HCT116 (cell line): ENCODE data around the gene GABBR2. TPM values are rescaled to one million over a fixed set of nuclear protein-coding genes. Genes with fewer than 3 reads are reported as not detected.

Experiments
- ATAC-seq: fragments of 200-7000 bp; cut with Tn5 transposase; 2 replicates; pipeline ENCODE4 v1.9.1; 2020; ENCODE audit warnings: mild to moderate bottlenecking, moderate library complexity
- BruUV-seq: library from RNA; stranded (reverse); fragments of 400-500 nt; replicated peaks from 2 replicates; lab custom pipeline; 2021; lab: Mats Ljungman, UMichigan
- CTCF ChIA-PET: fragments of 300-600 bp; sonication (Branson Sonifier 250); formaldehyde crosslinking; loops from one replicate; lab custom pipeline; 2021; ENCODE audit warnings: antibody characterized with exemption; lab: Charles Lee
- POLR2A ChIA-PET: fragments of 300-600, 350-600 bp; sonication (Branson Sonifier 250); formaldehyde crosslinking; loops from one replicate; lab custom pipeline; 2021; ENCODE audit warnings: antibody characterized with exemption; lab: Charles Lee
- RAD21 ChIA-PET, 2 experiments: fragments of 300-600 bp; sonication (Branson Sonifier 250); formaldehyde crosslinking; loops; one replicate each; lab custom pipeline; 2023; ENCODE audit warnings: low total read pairs in 2 of 2; ENCODE audit not compliant: uncharacterized antibody in 2 of 2, unreplicated experiment in 2 of 2, low non-redundant PET in 1 of 2; lab: Charles Lee
- DNase-seq: peaks from one replicate; pipeline ENCODE4 v3.0.0-alpha.2; 2010; ENCODE audit warnings: low read depth, low spot score
- H2AFZ ChIP-seq: fragments of 200-600 bp; shearing (Covaris generic), sonication (generic); 2 replicates; pipeline ENCODE4 v1.6.1; 2017; ENCODE audit warnings: low read depth, mixed run types, mixed read lengths, antibody characterized with exemption, low read length; ENCODE audit not compliant: poor library complexity, severe bottlenecking
- H3K27ac ChIP-seq: 2 replicates; pipeline ENCODE4 v1.5.1; 2012; ENCODE audit warnings: low read depth, low read length
- H3K27me3 ChIP-seq: fragments of 200-600 bp; sonication (generic); 2 replicates; pipeline ENCODE4 v1.6.1; 2016; ENCODE audit warnings: mixed run types, low read length, mixed read lengths; ENCODE audit not compliant: insufficient read depth
- H3K36me3 ChIP-seq, 2 experiments: fragments of 200-500 bp in 1 of 2; fragments of 200-600 bp in 1 of 2; sonication (Bioruptor generic) in 1 of 2; sonication (generic) in 1 of 2; 2 replicates each; pipeline versions ENCODE4 v1.5.1 to v1.6.1; 2014 to 2016; ENCODE audit warnings: low read length in 2 of 2, inconsistent platforms in 1 of 2, mixed read lengths in 1 of 2, mixed run types in 1 of 2; ENCODE audit not compliant: insufficient read depth in 2 of 2, control insufficient read depth in 1 of 2
- H3K4me1 ChIP-seq, 2 experiments: fragments of 200-600 bp in 1 of 2; sonication (generic) in 1 of 2; 2 replicates each; pipeline versions ENCODE4 v1.5.1 to v1.6.1; 2012 to 2017; ENCODE audit warnings: low read length in 2 of 2, inconsistent platforms in 1 of 2, mild to moderate bottlenecking in 1 of 2, mixed read lengths in 1 of 2, mixed run types in 1 of 2, moderate library complexity in 1 of 2; ENCODE audit not compliant: insufficient read depth in 2 of 2, control insufficient read depth in 1 of 2
- H3K4me2 ChIP-seq: fragments of 200-600 bp; sonication (generic); 2 replicates; pipeline ENCODE4 v1.6.1; 2017; ENCODE audit warnings: mixed run types, low read length, mixed read lengths
- H3K4me3 ChIP-seq, 2 experiments: fragments of 200-600 bp in 1 of 2; sonication (generic) in 1 of 2; replicated peaks in 1 of 2; 2 replicates each; pipeline ENCODE4 v1.5.1; 2011 to 2016; ENCODE audit warnings: low read length in 2 of 2, control low read depth in 1 of 2, low read depth in 1 of 2, mild to moderate bottlenecking in 1 of 2, mixed read lengths in 1 of 2, mixed run types in 1 of 2
- H3K79me2 ChIP-seq: fragments of 200-600 bp; sonication (generic); 2 replicates; pipeline ENCODE4 v1.6.1; 2017; ENCODE audit warnings: mild to moderate bottlenecking, mixed run types, low read length, moderate library complexity, mixed read lengths; ENCODE audit not compliant: insufficient read depth
- H3K9ac ChIP-seq: fragments of 200-600 bp; sonication (generic); 2 replicates; pipeline ENCODE4 v1.6.1; 2016; ENCODE audit warnings: low read length, mixed read lengths
- H3K9me2 ChIP-seq: fragments of 200-600 bp; sonication (generic), shearing (Covaris generic); 2 replicates; pipeline ENCODE4 v1.6.1; 2017; ENCODE audit warnings: mixed run types, mild to moderate bottlenecking, moderate library complexity; ENCODE audit not compliant: insufficient read depth
- H3K9me3 ChIP-seq, 2 experiments: fragments of 200-500 bp in 1 of 2; fragments of 200-600 bp in 1 of 2; sonication (Bioruptor generic) in 1 of 2; sonication (generic) in 1 of 2; 2 replicates each; pipeline ENCODE4 v1.6.1; 2014 to 2017; ENCODE audit warnings: low read length in 2 of 2, mixed read lengths in 2 of 2, inconsistent platforms in 1 of 2, low read depth in 1 of 2, mild to moderate bottlenecking in 1 of 2, mixed run types in 1 of 2, moderate library complexity in 1 of 2; ENCODE audit not compliant: control insufficient read depth in 1 of 2, insufficient read depth in 1 of 2
- H4K20me1 ChIP-seq: fragments of 200-600 bp; sonication (generic), shearing (Covaris generic); 2 replicates; pipeline ENCODE4 v1.6.1; 2017; ENCODE audit warnings: mixed run types, mild to moderate bottlenecking, moderate library complexity; ENCODE audit not compliant: insufficient read depth
- CBX3 ChIP-seq: IDR thresholded peaks from 2 replicates; pipeline ENCODE4 v1.6.1; 2012; ENCODE audit warnings: low read depth
- CEBPB ChIP-seq: IDR thresholded peaks from 2 replicates; pipeline ENCODE4 v1.6.1; 2012; ENCODE audit warnings: low read depth
- CTCF ChIP-seq, 3 experiments: fragments of 200-600 bp in 1 of 3; sonication (generic) in 1 of 3; IDR thresholded peaks in 2 of 3; conservative IDR thresholded peaks in 1 of 3; 2 replicates each; pipeline ENCODE4 v1.5.1; 2012 to 2017; ENCODE audit warnings: low read depth in 2 of 3, low read length in 2 of 3, antibody characterized with exemption in 1 of 3, borderline replicate concordance in 1 of 3, control low read depth in 1 of 3, mild to moderate bottlenecking in 1 of 3, mixed read lengths in 1 of 3, mixed run types in 1 of 3, moderate library complexity in 1 of 3; ENCODE audit not compliant: insufficient read depth in 1 of 3
- EGR1 ChIP-seq: IDR thresholded peaks from 2 replicates; pipeline ENCODE4 v1.6.1; 2012; ENCODE audit warnings: low read depth
- EZH2 ChIP-seq: fragments of 200-600 bp; sonication (generic); IDR thresholded peaks from 2 replicates; pipeline ENCODE4 v1.6.1; 2017; ENCODE audit warnings: antibody characterized with exemption, mixed run types
- EZH2phosphoT487 ChIP-seq: fragments of 200-600 bp; IDR thresholded peaks from 2 replicates; pipeline ENCODE4 v1.6.1; 2018; ENCODE audit warnings: antibody characterized with exemption, borderline replicate concordance
- JUND ChIP-seq: IDR thresholded peaks from 2 replicates; pipeline ENCODE4 v1.6.1; 2012
- MAX ChIP-seq: IDR thresholded peaks from 2 replicates; pipeline ENCODE4 v1.6.1; 2012
- POLR2A ChIP-seq: IDR thresholded peaks from 2 replicates; pipeline ENCODE4 v1.7.0; 2011; ENCODE audit warnings: borderline replicate concordance; ENCODE audit not compliant: insufficient read depth, insufficient read length; ENCODE audit errors: extremely low read depth
- POLR2AphosphoS5 ChIP-seq: IDR thresholded peaks from 2 replicates; pipeline ENCODE4 v1.6.1; 2011; ENCODE audit warnings: mild to moderate bottlenecking, low read depth, low read length, moderate library complexity
- REST ChIP-seq: IDR thresholded peaks from 2 replicates; pipeline ENCODE4 v1.6.1; 2012; ENCODE audit warnings: low read depth
- SIN3A ChIP-seq: IDR thresholded peaks from 2 replicates; pipeline ENCODE4 v1.6.1; 2012; ENCODE audit warnings: low read depth
- SP1 ChIP-seq: IDR thresholded peaks from 2 replicates; pipeline ENCODE4 v1.6.1; 2012; ENCODE audit warnings: low read depth
- TCF7L2 ChIP-seq: IDR thresholded peaks from 2 replicates; pipeline ENCODE4 v1.7.0; 2011; ENCODE audit warnings: borderline replicate concordance, inconsistent platforms; ENCODE audit not compliant: insufficient read depth, insufficient read length; ENCODE audit errors: extremely low read depth
- YY1 ChIP-seq: IDR thresholded peaks from 2 replicates; pipeline ENCODE4 v1.6.1; 2011; ENCODE audit warnings: low read length, low read depth, moderate library complexity, mild to moderate bottlenecking; ENCODE audit not compliant: insufficient replicate concordance; ENCODE audit errors: extremely low read depth
- ZBTB33 ChIP-seq: IDR thresholded peaks from 2 replicates; pipeline ENCODE4 v1.6.1; 2011; ENCODE audit warnings: mild to moderate bottlenecking, low read length, moderate library complexity; ENCODE audit not compliant: insufficient replicate concordance; ENCODE audit errors: extremely low read depth
- ZFX ChIP-seq: fragments of 450-650 bp; IDR thresholded peaks from 2 replicates; pipeline ENCODE4 v1.6.1; 2017
- ZNF274 ChIP-seq: fragments of 200-500 bp; sonication (Bioruptor generic); IDR thresholded peaks from 2 replicates; pipeline ENCODE4 v1.6.1; 2014; ENCODE audit warnings: mild to moderate bottlenecking, low read depth, low read length, inconsistent platforms
- intact Hi-C: fragments of 100-400 bp; cut with micrococcal nuclease; formaldehyde crosslinking; loops from 2 replicates; pipeline ENCODE4 v1.10.0; 2022
- total RNA-seq: library from RNA; stranded (reverse); gene quantifications from one replicate; pipeline ENCODE4 v1.2.1, GENCODE V29; 2021; ENCODE audit not compliant: unreplicated experiment

Gene GABBR2
- total RNA-seq, 1 experiment from 2014 or later = 0.15 TPM

DNA sequence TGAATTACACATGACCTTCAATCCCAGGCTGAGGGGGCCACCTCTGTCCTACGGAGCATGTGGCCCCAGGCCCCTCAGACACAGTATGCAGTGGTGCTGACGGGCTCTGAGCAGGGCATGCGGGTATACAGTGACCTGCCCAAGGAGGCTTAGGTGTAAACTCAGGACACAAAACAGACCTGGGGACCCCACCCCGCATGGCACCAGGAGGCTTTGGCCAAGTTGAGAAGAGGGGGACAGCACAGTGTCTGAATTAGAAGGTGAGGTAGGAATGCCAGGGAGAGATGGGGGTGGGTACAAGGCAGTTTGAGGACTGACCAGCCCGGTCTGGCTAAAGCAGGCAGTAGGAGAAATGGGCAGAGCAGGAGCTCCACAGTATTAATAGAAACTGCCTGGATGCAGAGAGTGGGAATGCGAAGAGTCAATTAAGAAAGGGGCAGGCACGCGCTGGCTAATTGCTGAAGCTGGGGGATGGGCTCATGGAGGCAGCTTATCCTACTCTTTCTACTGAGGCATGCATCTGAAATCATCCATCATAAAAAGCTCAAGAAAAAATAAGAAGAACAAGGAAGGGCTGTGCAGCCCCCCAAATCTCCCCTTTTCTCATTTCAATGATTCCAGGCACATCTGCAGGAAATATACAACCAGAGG, 109.0 kb downstream of the GABBR2 start:
- no peak for ATAC-seq
- intact Hi-C loops = no loop called here

More for the DNA sequence above, 109.0 kb downstream of the GABBR2 start:
- ChIA-PET POLR2A (no interaction called here), CTCF (no interaction called here), RAD21 (no interaction called here)
- no peak overlapping the region for H3K4me3 ChIP-seq
- H3K27me3 ChIP-seq = no peaks in the 10 kb centered on the region
- H3K79me2 ChIP-seq = no peaks in the 10 kb centered on the region
- no peaks in the 10 kb centered on the region for H4K20me1 ChIP-seq
- H3K9me3 ChIP-seq = no peaks in the 10 kb centered on the region
- TF ChIP-seq CTCF (IDR thresholded peaks at IDR 0.05 in 2 of 3, conservative IDR thresholded peaks at IDR 0.05 in 1 of 3; ENCODE audit: borderline replicate concordance in 1 of 3, insufficient read depth in 1 of 3, low read depth in 2 of 3, low read length in 2 of 3) (no peak), ZFX (no peak), POLR2A (no peak), CEBPB (no peak), EGR1 (no peak), REST (no peak), MAX (no peak), JUND (no peak), EZH2 (no peak), SIN3A (no peak), TCF7L2 (no peak), ZNF274 (no peak), ZBTB33 (no peak), CBX3 (no peak), SP1 (no peak), EZH2phosphoT487 (no peak), POLR2AphosphoS5 (no peak), YY1 (no peak)
- BruUV-seq = no TSS peak
- H3K4me2 ChIP-seq = no peak overlapping the region
- H3K4me1 ChIP-seq = no peaks in the 10 kb centered on the region
- no peaks in the 10 kb centered on the region for H3K9me2 ChIP-seq
- no peaks in the 10 kb centered on the region for H3K36me3 ChIP-seq
- H3K9ac ChIP-seq = no peak overlapping the region
- no peak overlapping the region for H2AFZ ChIP-seq
- H3K27ac ChIP-seq = no peak overlapping the region
- DNase-seq = no peak
